H1 (cell line): ENCODE data around the gene ENO3. TPM values are rescaled to one million over a fixed set of nuclear protein-coding genes. Genes with fewer than 3 reads are reported as not detected.
A peak's percentile ranks its signal among the peaks of the same experiment; 100 is the strongest.

Experiments
- CTCF ChIA-PET: fragments of 300-600 bp; sonication (Branson Sonifier 250); formaldehyde crosslinking; loops from one replicate; lab custom pipeline; 2021; ENCODE audit not compliant: partially characterized antibody; lab: Charles Lee
- POLR2A ChIA-PET: fragments of 300-600 bp; sonication (Branson Sonifier 250); formaldehyde crosslinking; loops from one replicate; lab custom pipeline; 2021; ENCODE audit warnings: inconsistent platforms; ENCODE audit not compliant: partially characterized antibody; lab: Charles Lee
- DNase-seq, 2 experiments: peaks; one replicate each; pipeline versions ENCODE4 v3.0.0 to v3.0.0-alpha.2; 2010 to 2022; ENCODE audit warnings: low spot score in 2 of 2, low read depth in 1 of 2, mixed read lengths in 1 of 2
- FAIRE-seq: peaks from 2 replicates; lab custom pipeline; 2011; peaks lifted over from hg19 to GRCh38; lab: Jason Lieb, UNC
- H2AFZ ChIP-seq: 2 replicates; pipeline ENCODE4 v1.8.1; 2012; ENCODE audit warnings: low read length, inconsistent platforms
- H2AK5ac ChIP-seq: 2 replicates; pipeline ENCODE4 v1.6.1; 2013; ENCODE audit warnings: low read depth, low read length
- H2BK120ac ChIP-seq: replicated peaks from 2 replicates; pipeline ENCODE3; 2013; ENCODE audit warnings: low read depth, low read length, inconsistent platforms
- H2BK12ac ChIP-seq: 2 replicates; pipeline ENCODE4 v1.6.1; 2013; ENCODE audit warnings: low read depth, low read length
- H2BK15ac ChIP-seq: 2 replicates; pipeline ENCODE4 v1.6.1; 2013; ENCODE audit warnings: low read length
- H2BK20ac ChIP-seq: 2 replicates; pipeline ENCODE4 v1.6.1; 2013; ENCODE audit warnings: low read length
- H2BK5ac ChIP-seq: 2 replicates; pipeline ENCODE4 v1.6.1; 2013; ENCODE audit warnings: low read depth, low read length
- H3K14ac ChIP-seq: 2 replicates; pipeline ENCODE4 v1.6.1; 2013; ENCODE audit warnings: inconsistent platforms; ENCODE audit not compliant: insufficient read length
- H3K18ac ChIP-seq: 2 replicates; pipeline ENCODE4 v1.6.1; 2013; ENCODE audit warnings: low read length; ENCODE audit errors: extremely low read depth
- H3K23ac ChIP-seq: 2 replicates; pipeline ENCODE4 v1.6.1; 2013; ENCODE audit warnings: inconsistent platforms; ENCODE audit not compliant: insufficient read length
- H3K23me2 ChIP-seq: 2 replicates; pipeline ENCODE4 v1.6.1; 2013; ENCODE audit warnings: low read depth, low read length
- H3K27ac ChIP-seq: 2 replicates; pipeline ENCODE4 v1.6.1; 2011; ENCODE audit warnings: low read depth, low read length, inconsistent platforms
- H3K27me3 ChIP-seq, 4 experiments: replicated peaks in 1 of 4; 1 replicate in 1 of 4; 2 replicates in 3 of 4; pipeline versions ENCODE4 v1.6.1 to v1.8.1; 2011 to 2013; ENCODE audit warnings: low read length in 3 of 4, mild to moderate bottlenecking in 3 of 4, inconsistent platforms in 2 of 4, mixed read lengths in 2 of 4, moderate library complexity in 1 of 4; ENCODE audit not compliant: control insufficient read depth in 3 of 4, insufficient read depth in 3 of 4; ENCODE audit errors: extremely low read depth in 1 of 4
- H3K36me3 ChIP-seq, 4 experiments: 2 replicates each; pipeline versions ENCODE4 v1.6.1 to v1.8.1; 2011 to 2013; ENCODE audit warnings: mild to moderate bottlenecking in 4 of 4, low read length in 3 of 4, moderate library complexity in 2 of 4, control low read depth in 1 of 4, inconsistent platforms in 1 of 4; ENCODE audit not compliant: insufficient read depth in 4 of 4, control insufficient read depth in 2 of 4
- H3K4ac ChIP-seq: replicated peaks from 2 replicates; pipeline ENCODE3; 2013; ENCODE audit warnings: low read length, low read depth, mixed read lengths, inconsistent platforms; ENCODE audit not compliant: insufficient read length
- H3K4me1 ChIP-seq, 4 experiments: replicated peaks in 1 of 4; 1 replicate in 1 of 4; 2 replicates in 3 of 4; pipeline versions ENCODE4 v1.6.1 to v1.8.1; 2011 to 2013; ENCODE audit warnings: low read length in 3 of 4, inconsistent platforms in 2 of 4, mixed read lengths in 1 of 4; ENCODE audit not compliant: insufficient read depth in 4 of 4, control insufficient read depth in 3 of 4
- H3K4me2 ChIP-seq, 2 experiments: 2 replicates each; pipeline versions ENCODE4 v1.6.1 to v1.8.1; 2011 to 2013; ENCODE audit warnings: low read depth in 2 of 2, low read length in 2 of 2, control low read depth in 1 of 2, inconsistent platforms in 1 of 2, mild to moderate bottlenecking in 1 of 2; ENCODE audit not compliant: insufficient read depth in 1 of 2
- H3K4me3 ChIP-seq, 4 experiments: fragments of 200-600, 300-600 bp in 1 of 4; sonication (generic), shearing (Covaris generic), sonication (Bioruptor Twin) in 1 of 4; 2 replicates each; pipeline versions ENCODE4 v1.5.1 to v1.8.1; 2011 to 2016; ENCODE audit warnings: low read length in 4 of 4, low read depth in 3 of 4, control low read depth in 2 of 4, inconsistent platforms in 2 of 4, mild to moderate bottlenecking in 2 of 4, mixed read lengths in 1 of 4, moderate library complexity in 1 of 4; ENCODE audit not compliant: insufficient read depth in 2 of 4; ENCODE audit errors: extremely low read depth in 1 of 4
- H3K56ac ChIP-seq: replicated peaks from 2 replicates; pipeline ENCODE3; 2013; ENCODE audit warnings: low read depth, mild to moderate bottlenecking, mixed read lengths, low read length, inconsistent platforms; ENCODE audit not compliant: insufficient read length
- H3K79me1 ChIP-seq: 2 replicates; pipeline ENCODE4 v1.6.1; 2013; ENCODE audit warnings: low read depth, low read length, control low read depth
- H3K79me2 ChIP-seq, 2 experiments: 2 replicates each; pipeline versions ENCODE4 v1.6.1 to v1.8.1; 2012 to 2013; ENCODE audit warnings: low read length in 2 of 2, mild to moderate bottlenecking in 2 of 2, inconsistent platforms in 1 of 2; ENCODE audit not compliant: insufficient read depth in 2 of 2, control insufficient read depth in 1 of 2
- H3K9ac ChIP-seq, 4 experiments: replicated peaks in 1 of 4; 1 replicate in 1 of 4; 2 replicates in 3 of 4; pipeline versions ENCODE4 v1.6.1 to v1.8.1; 2011 to 2013; ENCODE audit warnings: low read depth in 3 of 4, low read length in 3 of 4, control low read depth in 2 of 4, mild to moderate bottlenecking in 2 of 4, moderate library complexity in 2 of 4, inconsistent platforms in 1 of 4; ENCODE audit errors: extremely low read depth in 1 of 4
- H3K9me3 ChIP-seq, 2 experiments: 2 replicates each; pipeline versions ENCODE4 v1.6.1 to v1.8.1; 2012 to 2013; ENCODE audit warnings: mild to moderate bottlenecking in 2 of 2, moderate library complexity in 2 of 2, control low read depth in 1 of 2, inconsistent platforms in 1 of 2, low read depth in 1 of 2, low read length in 1 of 2, mixed read lengths in 1 of 2; ENCODE audit not compliant: insufficient read depth in 2 of 2
- H4K20me1 ChIP-seq, 2 experiments: replicated peaks in 1 of 2; 2 replicates each; pipeline versions ENCODE3 to v1.8.1; 2011 to 2013; ENCODE audit warnings: inconsistent platforms in 2 of 2, low read length in 2 of 2, mild to moderate bottlenecking in 1 of 2; ENCODE audit not compliant: insufficient read depth in 2 of 2, control insufficient read depth in 1 of 2
- H4K5ac ChIP-seq: 2 replicates; pipeline ENCODE4 v1.6.1; 2013; ENCODE audit warnings: low read length, low read depth, mixed read lengths, inconsistent platforms; ENCODE audit not compliant: insufficient read length
- H4K8ac ChIP-seq: 2 replicates; pipeline ENCODE4 v1.8.0; 2013; ENCODE audit warnings: mild to moderate bottlenecking, moderate library complexity, low read length, inconsistent platforms; ENCODE audit not compliant: insufficient read depth; ENCODE audit errors: extremely low read depth
- H4K91ac ChIP-seq: replicated peaks from 2 replicates; pipeline ENCODE3; 2013; ENCODE audit warnings: low read length, mixed read lengths, inconsistent platforms; ENCODE audit not compliant: insufficient read length
- CREB1 ChIP-seq: IDR thresholded peaks from 2 replicates; pipeline ENCODE4 v1.6.1; 2012; ENCODE audit warnings: inconsistent platforms
- CTCF ChIP-seq, 3 experiments: IDR thresholded peaks; 1 replicate in 2 of 3; 2 replicates in 1 of 3; pipeline versions ENCODE4 v1.5.1 to v1.6.1; 2011; ENCODE audit warnings: low read length in 3 of 3, mild to moderate bottlenecking in 3 of 3, inconsistent platforms in 2 of 3, low read depth in 1 of 3, moderate library complexity in 1 of 3; ENCODE audit not compliant: insufficient read depth in 1 of 3; ENCODE audit errors: control extremely low read depth in 1 of 3
- POLR2A ChIP-seq, 2 experiments: IDR thresholded peaks; 1 replicate in 1 of 2; 2 replicates in 1 of 2; pipeline ENCODE4 v1.6.1; 2011; ENCODE audit warnings: low read depth in 2 of 2, low read length in 2 of 2, mild to moderate bottlenecking in 2 of 2; ENCODE audit errors: control extremely low read depth in 1 of 2
- RAD21 ChIP-seq, 2 experiments: IDR thresholded peaks in 1 of 2; conservative IDR thresholded peaks in 1 of 2; 2 replicates each; pipeline ENCODE4 v1.6.1; 2011; ENCODE audit warnings: low read depth in 2 of 2, low read length in 2 of 2, improper control_type of control experiment in 1 of 2, inconsistent platforms in 1 of 2, mild to moderate bottlenecking in 1 of 2, moderate library complexity in 1 of 2
- ZNF274 ChIP-seq: IDR thresholded peaks from 2 replicates; pipeline ENCODE4 v1.7.0; 2012; ENCODE audit warnings: low read length, borderline replicate concordance; ENCODE audit errors: extremely low read depth
- WGBS, 2 experiments: shearing (Covaris generic) in 1 of 2; methylation state at CpG; one replicate each; pipeline versions ENCODE4 v1.1.6 to v1.1.7; 2013 to 2015; ENCODE audit warnings: low lambda C conversion rate in 2 of 2, mixed read lengths in 2 of 2, inconsistent platforms in 1 of 2, low coverage in 1 of 2, missing lambda C conversion rate in 1 of 2; ENCODE audit not compliant: insufficient replicate concordance in 2 of 2, insufficient coverage in 1 of 2, insufficient read length in 1 of 2; ENCODE audit errors: extremely low coverage in 1 of 2, missing lambda C conversion rate in 1 of 2; 5-methylcytosine and 5-hydroxymethylcytosine counted together
- polyA plus RNA-seq, 7 experiments: library from polyadenylated mRNA; depleted of rRNA in 3 of 7; stranded (reverse) in 5 of 7; unstranded in 2 of 7; fragments of >200 nt in 5 of 7; fragments of 200-250 nt in 2 of 7; gene quantifications; 1 replicate in 5 of 7; 2 replicates in 1 of 7; 4 replicates in 1 of 7; pipeline versions ENCODE4 v1.2.1 to v1.2.3, GENCODE V29; 2011 to 2013; ENCODE audit warnings: missing spikeins in 2 of 7, mixed read lengths in 2 of 7
- total RNA-seq: library from RNA; stranded (reverse); fragmentation: NEBNext Ultra II Directional; extraction: Animal tissue kit (Norgen Biotek cat#: 25700); gene quantifications from 2 replicates; pipeline ENCODE4 v1.2.1, GENCODE V29; 2021

Gene ENO3
- total and polyA plus RNA-seq, 2 of the 8 experiments (the other 6 are each of a cell fraction or from before 2014, with no cell fraction given): 25.0 to 25.7 TPM

- Histone ChIP-seq H3K23me2 (no peaks in the 10 kb centered on the region), H3K23ac (no peak overlapping the region), H2BK5ac (no peak overlapping the region), H3K14ac (no peak overlapping the region), H3K27me3 (no peaks in the 10 kb centered on the region), H3K9me3 (no peaks in the 10 kb centered on the region), H3K79me2 (no peaks in the 10 kb centered on the region; a peak in 1 of 4 replicates), H2AFZ (no peak overlapping the region), H3K36me3 (peaks cover 0 to 2% (median 0%) of the 10 kb centered on the region in 4 experiments; a peak in 2 of 8 replicates), H3K4me2 (no peak overlapping the region), H2BK20ac (no peak overlapping the region), H4K8ac (no peak overlapping the region), H2BK12ac (no peak overlapping the region), H3K56ac (no peak overlapping the region), H3K9ac (no peak overlapping the region), H3K4me3 (no peak overlapping the region), H2BK15ac (no peak overlapping the region), H4K91ac (no peak overlapping the region), H3K18ac (no peak overlapping the region), H2BK120ac (no peak overlapping the region), H2AK5ac (no peak overlapping the region), H3K79me1 (0 out of 2 replicates have a peak, but pooled peaks cover 2% of the 10 kb centered on the region), H4K20me1 (peaks cover 0 to 3% of the 10 kb centered on the region in 2 experiments), H3K4me1 (peaks cover 0 to 14% (median 8%) of the 10 kb centered on the region in 4 experiments; a peak in 5 of 7 replicates), H3K4ac (no peak overlapping the region), H4K5ac (no peak overlapping the region), H3K27ac (no peak overlapping the region)
- DNase-seq (peak in 1 of 2 experiments; percentile 93), FAIRE-seq (peak; percentile 32)
- TF ChIP-seq CTCF (IDR thresholded peaks at IDR 0.05; ENCODE audit: control extremely low read depth in 1 of 3, insufficient read depth in 1 of 3, low read depth in 1 of 3, low read length in 3 of 3) (peak; percentile 59 to 74 (median 71)), POLR2A (IDR thresholded peaks at IDR 0.05; ENCODE audit: control extremely low read depth in 1 of 2, low read depth in 2 of 2, low read length in 2 of 2) (no peak), CREB1 (peak; percentile 25; the same call in 1 of the 2 replicates), RAD21 (IDR thresholded peaks at IDR 0.05 in 1 of 2, conservative IDR thresholded peaks at IDR 0.05 in 1 of 2; ENCODE audit: low read depth in 2 of 2, low read length in 2 of 2) (peak; percentile 25 to 46; a peak in 3 of 4 replicates), ZNF274 (no peak)
- WGBS, 2 experiments: 64% methylated on average over 10 of the region's 10 CpGs; no CpG with 5 or more reads in 1 of the 2 experiments
- CTCF ChIA-PET: interaction anchor here (0.8 to 5.0 kb wide), 16 partner anchors 10 to 133 kb away, joined by 3 to 32 read pairs (median 4); partner anchors contain the start of genes RNF167, SLC25A11 and SPAG7
- POLR2A ChIA-PET: interaction anchor here (0.9 to 32.4 kb wide), 5 partner anchors 4 to 48 kb away, joined by 3 to 987 read pairs (median 5); partner anchors contain the start of genes ENO3, INCA1, KIF1C and PFN1
Measured at GRCh38 chr17:4956493-4957061, 5.7 kb downstream of the ENO3 start.
